GM19328 (cell line): ENCODE measurements around the gene CACFD1.

Experiments used
- ATAC-seq: cut with Tn5 transposase; IDR thresholded peaks from one replicate; pipeline ENCODE4 v1.9.1; 2021; ENCODE audit warnings: mild to moderate bottlenecking, moderate library complexity; ENCODE audit not compliant: unreplicated experiment

Gene CACFD1

DNA sequence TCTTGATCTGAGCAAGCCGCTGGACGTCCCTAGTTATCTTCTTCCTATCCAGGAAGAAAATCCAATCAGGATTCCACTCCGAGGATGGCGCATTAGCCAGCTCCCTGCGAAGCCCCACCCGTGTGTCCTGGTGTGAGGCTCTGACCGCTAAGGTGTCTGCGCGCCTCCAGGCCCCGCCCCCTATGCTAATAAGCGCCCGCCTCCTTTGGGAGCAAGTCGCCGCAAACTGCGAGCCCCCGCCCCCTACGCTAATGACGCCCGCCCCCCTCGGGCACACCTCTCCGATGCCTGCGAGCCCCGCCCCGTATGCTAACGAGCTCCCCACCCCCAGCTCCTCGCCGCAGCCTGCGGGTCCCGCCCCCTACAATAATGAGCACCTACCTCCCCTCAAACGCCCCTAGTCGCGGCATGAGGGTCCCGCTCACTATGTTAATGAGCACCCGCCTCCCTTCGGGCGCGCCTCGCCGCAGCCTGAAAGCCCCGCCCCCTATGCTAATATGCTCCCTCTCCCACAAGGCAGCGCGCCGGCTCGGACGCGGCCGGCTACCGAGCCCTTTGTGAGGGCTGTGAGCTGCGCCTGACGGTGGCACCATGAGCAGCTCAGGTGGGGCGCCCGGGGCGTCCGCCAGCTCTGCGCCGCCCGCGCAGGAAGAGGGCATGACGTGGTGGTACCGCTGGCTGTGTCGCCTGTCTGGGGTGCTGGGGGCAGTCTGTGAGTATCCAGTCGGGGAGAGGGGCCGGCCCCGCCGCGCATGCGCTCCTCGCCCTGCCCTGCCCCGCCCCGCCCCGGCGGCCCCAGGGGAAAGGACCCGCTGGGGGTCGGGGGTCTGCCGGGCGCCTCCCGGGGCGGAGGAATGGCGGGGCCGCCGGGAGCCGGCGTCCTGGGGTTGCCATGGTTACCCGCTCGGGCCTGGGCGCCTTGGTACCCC lies at the start of gene CACFD1:
Gene CACFD1 (plus strand): TSS at position 503 of the 929 bp plus-strand sequence. CDS start 89 bp downstream, at position 592.
- peak; percentile 82 for ATAC-seq

- ATAC-seq = no peak
Observed at GRCh38 chr9:133415170-133415569, 44.6 kb upstream of the CACFD1 start.

DNA sequence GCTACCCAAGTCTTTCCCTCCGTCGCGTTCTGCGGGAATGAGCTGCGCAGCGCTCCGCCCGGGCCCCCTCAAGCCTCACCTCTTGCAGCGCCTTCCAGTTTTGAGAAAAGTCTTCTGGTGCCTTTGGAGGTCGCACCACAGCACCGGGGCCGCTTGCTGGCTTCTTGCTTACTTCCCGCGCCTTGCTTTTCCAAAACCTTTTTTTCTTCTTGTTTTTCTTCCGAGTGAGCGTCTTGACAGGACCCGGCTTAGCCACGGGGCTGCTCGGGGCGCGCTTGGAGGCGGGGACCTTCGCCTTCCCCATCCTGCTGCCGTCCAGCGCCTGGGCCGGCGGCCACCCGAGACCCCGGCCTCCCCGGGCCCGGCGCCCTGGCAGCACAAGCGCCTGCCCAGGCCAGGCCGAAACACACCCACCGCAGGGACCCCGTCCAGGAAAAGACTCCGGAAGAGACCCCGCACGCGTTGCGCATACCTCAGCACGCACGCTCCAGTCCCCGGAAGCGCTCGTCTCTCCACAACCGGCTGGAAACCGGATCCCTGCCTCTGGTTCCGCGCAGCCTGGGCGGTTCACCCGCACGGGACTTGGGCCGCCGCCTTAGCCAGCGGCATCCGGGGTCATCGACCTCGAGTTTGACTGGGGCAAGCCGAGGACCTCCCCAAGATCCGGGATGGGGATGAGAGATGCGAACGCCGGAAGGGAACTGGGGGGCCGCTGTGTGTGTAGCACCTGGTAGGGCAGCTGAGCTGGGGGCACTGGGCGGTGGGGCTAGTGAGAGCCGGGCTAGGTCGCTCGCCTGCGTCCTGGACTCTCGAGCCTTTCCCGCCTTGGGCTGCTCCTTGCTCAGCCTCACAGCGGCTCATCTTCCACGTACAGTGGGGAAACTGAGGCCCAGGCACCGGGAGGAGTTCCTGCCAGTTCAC lies 42.0 kb upstream of the CACFD1 start, which contains the start of gene REXO4:
Gene REXO4 (minus strand): TSS at position 470 of the 921 bp plus-strand sequence. CDS start 166 bp downstream, at position 304.
- ATAC-seq = peak; percentile 78

DNA sequence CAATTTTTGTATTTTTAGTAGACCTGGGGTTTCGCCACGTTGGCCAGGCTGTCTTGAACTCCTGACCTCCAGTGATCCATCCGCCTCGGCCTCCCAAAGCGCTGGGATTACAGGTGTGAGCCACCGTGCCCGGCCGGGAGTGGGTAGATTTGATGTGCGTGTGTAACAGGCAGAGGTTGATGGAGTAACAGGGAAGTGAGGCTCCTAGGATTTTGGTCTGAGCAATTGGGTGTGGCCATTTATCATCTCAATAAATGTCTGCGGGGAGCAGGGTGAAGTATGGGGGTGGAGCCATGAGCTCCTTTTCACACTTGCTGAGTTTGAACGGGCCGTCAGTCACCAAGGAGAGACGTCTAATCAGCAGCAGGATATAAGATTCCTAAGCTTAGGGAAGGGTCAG lies 40.8 kb upstream of the CACFD1 start:
- no peak for ATAC-seq

GRCh38 chr9:133420392-133420827 lies 39.4 kb upstream of the CACFD1 start:
- no peak for ATAC-seq

- no peak for ATAC-seq
Observed at GRCh38 chr9:133421615-133422542, 37.9 kb upstream of the CACFD1 start, which contains the start of gene ADAMTS13. ADAMTS13 (plus strand) TSS chr9:133422367; CDS start chr9:133422444, 77 bp downstream.

- no peak for ATAC-seq
Observed at GRCh38 chr9:133423216-133423615, 36.6 kb upstream of the CACFD1 start.

DNA sequence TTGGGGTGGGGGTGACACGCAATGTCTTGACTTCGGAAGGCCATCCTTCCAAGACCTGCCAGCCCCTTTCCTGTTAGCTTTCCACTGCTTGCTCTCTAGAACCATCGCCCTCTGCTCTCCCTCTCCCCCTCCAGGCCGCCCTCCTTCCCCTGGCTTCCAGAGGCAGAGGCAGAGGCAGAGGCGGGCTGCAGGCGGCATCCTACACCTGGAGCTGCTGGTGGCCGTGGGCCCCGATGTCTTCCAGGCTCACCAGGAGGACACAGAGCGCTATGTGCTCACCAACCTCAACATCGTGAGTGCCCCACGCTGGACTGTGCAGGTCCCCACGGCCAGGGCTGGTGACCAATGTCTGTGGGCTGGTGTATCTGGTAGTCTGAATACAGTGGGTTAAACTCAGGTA lies 35.6 kb upstream of the CACFD1 start:
- no peak for ATAC-seq

- ATAC-seq = no peak
Observed at GRCh38 chr9:133425049-133425632, 34.6 kb upstream of the CACFD1 start.

DNA sequence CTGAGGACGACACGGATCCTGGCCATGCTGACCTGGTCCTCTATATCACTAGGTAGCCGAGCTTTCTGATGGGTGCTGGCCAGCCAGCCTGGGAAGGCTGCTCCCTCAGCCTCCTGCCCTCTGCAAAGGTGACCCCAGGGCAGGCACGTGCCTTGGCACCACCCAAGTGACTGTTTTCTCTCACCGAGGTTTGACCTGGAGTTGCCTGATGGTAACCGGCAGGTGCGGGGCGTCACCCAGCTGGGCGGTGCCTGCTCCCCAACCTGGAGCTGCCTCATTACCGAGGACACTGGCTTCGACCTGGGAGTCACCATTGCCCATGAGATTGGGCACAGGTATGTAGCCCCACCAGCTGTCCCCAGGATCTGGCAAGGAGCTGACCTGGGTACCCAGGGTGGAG lies 33.8 kb upstream of the CACFD1 start:
- no peak for ATAC-seq

GRCh38 chr9:133427658-133428348 lies 32.0 kb upstream of the CACFD1 start:
- ATAC-seq = no peak

- no peak for ATAC-seq
Observed at GRCh38 chr9:133428617-133429101, 31.1 kb upstream of the CACFD1 start.

DNA sequence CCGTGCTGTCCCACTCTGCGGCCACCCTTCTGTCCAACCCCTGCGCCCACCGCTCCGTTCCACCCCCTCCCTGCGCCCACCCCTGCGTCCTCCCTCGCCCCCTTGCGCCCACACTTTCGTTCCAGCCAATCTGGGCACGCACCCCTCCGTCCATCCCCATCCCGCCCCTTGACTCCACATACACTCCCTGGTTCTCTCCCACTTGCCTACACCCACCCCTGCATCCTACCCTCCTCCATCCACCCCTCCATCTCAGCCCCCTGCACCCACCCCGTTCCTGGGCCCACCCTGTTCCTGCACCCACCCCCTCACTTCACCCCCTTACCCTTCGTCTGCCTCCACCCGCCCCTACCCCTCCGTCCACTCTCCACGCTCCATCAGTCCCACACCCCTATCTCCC lies 30.6 kb upstream of the CACFD1 start:
- no peak for ATAC-seq

- no peak for ATAC-seq
Observed at GRCh38 chr9:133429641-133430161, 30.1 kb upstream of the CACFD1 start.

- ATAC-seq = no peak
Observed at GRCh38 chr9:133430244-133430643, 29.5 kb upstream of the CACFD1 start.

DNA sequence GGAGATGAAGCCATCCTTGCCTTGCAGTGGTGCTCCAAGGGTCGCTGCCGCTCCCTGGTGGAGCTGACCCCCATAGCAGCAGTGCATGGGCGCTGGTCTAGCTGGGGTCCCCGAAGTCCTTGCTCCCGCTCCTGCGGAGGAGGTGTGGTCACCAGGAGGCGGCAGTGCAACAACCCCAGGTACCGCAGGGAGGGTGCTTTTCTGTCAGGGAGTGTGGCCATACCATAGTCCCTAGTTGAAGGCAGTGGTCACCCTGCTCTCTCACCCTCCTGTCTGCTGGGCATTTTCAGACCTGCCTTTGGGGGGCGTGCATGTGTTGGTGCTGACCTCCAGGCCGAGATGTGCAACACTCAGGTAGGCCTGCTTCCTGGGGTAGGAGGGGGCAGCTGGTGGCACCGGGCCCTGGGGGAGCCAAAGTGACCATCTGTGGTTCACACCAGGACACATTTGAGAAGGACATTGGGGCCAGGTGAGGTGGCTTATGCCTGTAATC lies 26.4 kb upstream of the CACFD1 start:
- ATAC-seq = no peak

DNA sequence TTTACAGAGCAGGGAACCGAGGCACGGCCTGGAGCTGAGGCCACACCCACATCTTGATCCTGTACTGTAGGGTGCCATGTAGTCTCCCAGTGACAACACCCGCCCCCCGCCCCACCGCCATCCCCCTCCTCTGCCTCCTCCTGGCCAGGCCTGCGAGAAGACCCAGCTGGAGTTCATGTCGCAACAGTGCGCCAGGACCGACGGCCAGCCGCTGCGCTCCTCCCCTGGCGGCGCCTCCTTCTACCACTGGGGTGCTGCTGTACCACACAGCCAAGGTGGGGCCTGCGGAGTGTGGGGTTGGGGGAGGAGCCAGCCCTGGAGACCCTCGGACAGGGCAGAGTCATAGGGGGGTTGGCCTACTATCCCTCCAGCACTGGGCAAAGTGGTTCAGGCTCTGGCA lies 23.1 kb upstream of the CACFD1 start:
- ATAC-seq = no peak

- no peak for ATAC-seq
Observed at GRCh38 chr9:133437753-133438531, 21.8 kb upstream of the CACFD1 start.
